Measurements from ENCODE around the gene SMTNL1.

SMTNL1 gene

GRCh38 chr11:57512646-57513451, 24.5 kb upstream of the SMTNL1 start:
- peaks cover 3% of the 10 kb centered on the region; the same call in 1 of the 2 replicates for H3K4me1 ChIP-seq (ENCODE audit: insufficient read depth, low read length)
- no peak overlapping the region for H3K27ac ChIP-seq (ENCODE audit: low read depth, low read length)
- peaks cover 46% of the 10 kb centered on the region for H3K27me3 ChIP-seq (ENCODE audit: insufficient read depth, low read length)
- WGBS = 90% methylated on average over 11 of the region's 12 CpGs
- no peaks in the 10 kb centered on the region for H3K9me3 ChIP-seq (ENCODE audit: insufficient read depth, low read depth, low read length)
- H3K9ac ChIP-seq (ENCODE audit: low read depth, low read length) = no peak overlapping the region
- 0 out of 2 replicates have a peak overlapping the region, but pooled peaks have one; percentile 70 for H3K4me3 ChIP-seq (ENCODE audit: low read length)
- no peaks in the 10 kb centered on the region for H3K36me3 ChIP-seq (ENCODE audit: insufficient read depth, low read length)

DNA sequence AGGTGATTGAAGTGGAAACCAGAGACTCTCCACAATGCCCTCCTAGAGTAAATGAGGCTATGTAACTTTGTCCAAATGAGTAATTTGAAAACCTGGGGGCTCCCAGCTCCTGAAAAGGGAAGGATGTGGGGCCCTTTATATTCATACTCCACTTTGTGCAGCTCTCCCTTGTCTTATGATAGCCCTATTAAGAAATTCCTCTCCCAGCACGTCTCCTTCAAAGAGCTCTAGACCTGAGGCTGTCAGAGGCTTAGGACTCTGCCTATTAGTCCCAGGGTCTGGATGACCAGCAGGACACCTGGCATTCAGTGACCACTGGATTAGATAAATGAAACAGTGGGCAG, 24.0 kb upstream of the SMTNL1 start:
- Histone ChIP-seq H3K4me3 (ENCODE audit: low read length) (peak overlapping the region; percentile 70), H3K9ac (ENCODE audit: low read depth, low read length) (no peak overlapping the region), H3K9me3 (ENCODE audit: insufficient read depth, low read depth, low read length) (no peaks in the 10 kb centered on the region), H3K27me3 (ENCODE audit: insufficient read depth, low read length) (peaks cover 46% of the 10 kb centered on the region), H3K4me1 (ENCODE audit: insufficient read depth, low read length) (peaks cover 3% of the 10 kb centered on the region; the same call in 1 of the 2 replicates), H3K27ac (ENCODE audit: low read depth, low read length) (no peak overlapping the region), H3K36me3 (ENCODE audit: insufficient read depth, low read length) (no peaks in the 10 kb centered on the region)
- 38% methylated on average over 1 of the region's 1 CpG for WGBS

- Histone ChIP-seq H3K9ac (ENCODE audit: low read depth, low read length) (peak overlapping the region; percentile 69), H3K36me3 (ENCODE audit: insufficient read depth, low read length) (no peaks in the 10 kb centered on the region), H3K4me1 (ENCODE audit: insufficient read depth, low read length) (peaks cover 3% of the 10 kb centered on the region; the same call in 1 of the 2 replicates), H3K27ac (ENCODE audit: low read depth, low read length) (no peak overlapping the region), H3K4me3 (ENCODE audit: low read length) (peak overlapping the region; percentile 70), H3K27me3 (ENCODE audit: insufficient read depth, low read length) (peaks cover 46% of the 10 kb centered on the region), H3K9me3 (ENCODE audit: insufficient read depth, low read depth, low read length) (no peaks in the 10 kb centered on the region)
- WGBS = 7% methylated on average over 35 of the region's 35 CpGs
These were observed 23.4 kb upstream of the SMTNL1 start for GRCh38 chr11:57513911-57514537.

DNA sequence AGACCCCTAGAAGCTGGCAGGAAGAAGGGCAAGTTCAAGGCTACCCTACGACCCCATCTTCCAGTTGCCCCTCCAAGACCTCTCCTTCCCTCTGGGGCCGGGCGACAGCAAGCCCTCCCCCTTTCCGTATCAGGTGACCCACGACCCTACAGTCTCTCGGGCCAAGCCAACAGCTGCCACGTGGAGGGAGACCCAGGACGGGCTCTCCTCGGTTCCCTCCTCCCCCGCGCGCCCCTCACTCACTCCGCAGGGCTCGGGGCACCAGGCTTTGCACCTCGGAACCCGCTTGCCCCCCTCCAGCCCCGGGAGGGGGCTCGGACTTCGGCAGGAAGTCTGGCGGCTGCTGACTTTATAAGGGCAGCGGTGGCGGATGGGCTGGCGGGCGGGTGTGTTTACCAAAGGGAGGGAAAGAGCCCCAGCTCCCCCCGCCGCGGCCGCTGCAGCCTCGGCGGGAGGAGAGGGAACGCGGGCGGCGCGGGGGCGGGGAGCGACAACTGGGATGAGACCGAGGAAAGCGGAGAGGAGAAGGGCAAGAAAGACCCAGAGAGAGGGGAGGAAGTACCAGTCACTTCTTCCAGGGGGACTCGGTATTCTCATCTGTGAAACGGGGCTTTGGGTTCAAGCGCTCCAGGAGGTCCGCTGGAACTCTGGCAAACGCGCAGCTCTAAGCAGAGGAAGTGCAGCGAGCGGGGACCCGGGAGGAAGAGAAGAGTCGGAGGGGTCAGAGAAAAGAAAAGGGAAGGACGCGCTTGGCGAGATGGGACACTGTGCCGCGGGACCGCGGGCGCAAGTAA, 22.7 kb upstream of the SMTNL1 start:
- H3K9ac ChIP-seq (ENCODE audit: low read depth, low read length) = peak overlapping the region; percentile 69
- no peaks in the 10 kb centered on the region for H3K36me3 ChIP-seq (ENCODE audit: insufficient read depth, low read length)
- H3K4me1 ChIP-seq (ENCODE audit: insufficient read depth, low read length) = peaks cover 3% of the 10 kb centered on the region; the same call in 1 of the 2 replicates
- peaks cover 46% of the 10 kb centered on the region for H3K27me3 ChIP-seq (ENCODE audit: insufficient read depth, low read length)
- WGBS = under 1% methylated on average over 57 of the region's 57 CpGs
- H3K4me3 ChIP-seq (ENCODE audit: low read length) = peak overlapping the region; percentile 70
- no peaks in the 10 kb centered on the region for H3K9me3 ChIP-seq (ENCODE audit: insufficient read depth, low read depth, low read length)
- no peak overlapping the region for H3K27ac ChIP-seq (ENCODE audit: low read depth, low read length)

DNA sequence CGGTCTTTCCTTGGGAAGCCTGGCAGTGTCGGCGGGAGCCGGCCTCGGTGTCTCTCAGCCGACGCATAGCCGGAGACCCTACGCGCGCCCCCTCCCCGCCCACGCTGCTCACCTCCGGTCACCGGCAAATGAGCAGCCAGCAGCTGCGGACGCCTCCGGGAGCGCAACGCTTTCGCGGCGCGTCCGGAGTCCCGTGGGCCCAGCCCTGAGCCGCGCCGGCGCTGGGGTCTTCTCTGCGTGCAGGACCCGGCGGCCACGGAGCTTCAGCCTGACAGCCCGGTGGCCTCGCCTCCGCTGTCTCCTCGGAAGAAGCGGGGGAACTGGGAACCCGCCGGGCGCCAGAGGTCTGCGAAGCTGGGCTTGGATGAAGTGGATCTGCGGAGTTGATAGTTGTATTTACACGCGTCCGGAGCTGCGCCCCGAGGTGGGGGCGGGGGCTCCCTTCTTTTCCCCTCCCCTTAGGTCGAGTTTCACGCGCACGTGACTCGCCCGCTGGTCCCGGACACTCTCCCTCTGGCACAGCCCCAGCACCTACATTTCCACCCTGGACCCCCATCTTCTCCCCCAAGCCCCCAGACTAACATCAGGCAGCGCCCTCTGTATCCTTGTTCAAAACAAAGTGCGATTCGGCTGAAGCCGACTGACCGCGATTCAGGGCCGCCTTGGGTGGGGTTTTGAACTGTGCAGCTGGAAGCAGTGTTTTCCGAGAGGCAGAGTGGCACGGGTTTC, 21.9 kb upstream of the SMTNL1 start, which contains the start of gene SLC43A1:
Gene SLC43A1, minus strand, starts transcription at position 371 of the 729 bp plus-strand sequence. CDS start 1,591 bp downstream, outside the sequence.
- Histone ChIP-seq H3K4me1 (ENCODE audit: insufficient read depth, low read length) (peaks cover 3% of the 10 kb centered on the region; the same call in 1 of the 2 replicates), H3K27me3 (ENCODE audit: insufficient read depth, low read length) (peaks cover 46% of the 10 kb centered on the region), H3K4me3 (ENCODE audit: low read length) (peak within 1 kb of the TSS; percentile 70), H3K9ac (ENCODE audit: low read depth, low read length) (peak within 1 kb of the TSS; percentile 69), H3K27ac (ENCODE audit: low read depth, low read length) (no peak within 1 kb of the TSS), H3K9me3 (ENCODE audit: insufficient read depth, low read depth, low read length) (no peaks in the 10 kb centered on the region), H3K36me3 (ENCODE audit: insufficient read depth, low read length) (no peaks in the 10 kb centered on the region)
- WGBS = under 1% methylated on average over 66 of the region's 66 CpGs

DNA sequence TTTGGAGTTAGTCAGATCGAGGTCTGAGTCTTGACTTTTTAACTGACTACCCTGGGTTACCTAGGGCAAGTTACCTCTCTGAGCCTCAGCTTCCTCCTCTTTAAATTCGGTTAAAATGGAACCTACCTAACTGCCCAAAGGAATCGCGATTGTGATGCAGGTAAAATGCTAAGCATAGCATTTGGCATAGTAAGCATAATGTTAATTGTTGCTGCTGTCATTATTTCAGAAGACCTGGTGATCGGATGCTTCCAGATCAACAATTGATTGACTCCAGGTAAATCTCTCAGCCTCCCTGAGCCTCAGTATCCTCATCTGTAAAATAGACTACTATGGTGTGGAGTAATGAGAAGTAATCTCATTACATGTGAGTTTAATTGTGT, 21.3 kb upstream of the SMTNL1 start:
- Histone ChIP-seq H3K4me3 (ENCODE audit: low read length) (peak overlapping the region; percentile 70), H3K27me3 (ENCODE audit: insufficient read depth, low read length) (peaks cover 46% of the 10 kb centered on the region), H3K27ac (ENCODE audit: low read depth, low read length) (no peak overlapping the region), H3K9me3 (ENCODE audit: insufficient read depth, low read depth, low read length) (no peaks in the 10 kb centered on the region), H3K4me1 (ENCODE audit: insufficient read depth, low read length) (peaks cover 3% of the 10 kb centered on the region; the same call in 1 of the 2 replicates), H3K9ac (ENCODE audit: low read depth, low read length) (peak overlapping the region; percentile 69; the same call in 1 of the 2 replicates), H3K36me3 (ENCODE audit: insufficient read depth, low read length) (no peaks in the 10 kb centered on the region)
- WGBS = 14% methylated on average over 5 of the region's 5 CpGs

DNA sequence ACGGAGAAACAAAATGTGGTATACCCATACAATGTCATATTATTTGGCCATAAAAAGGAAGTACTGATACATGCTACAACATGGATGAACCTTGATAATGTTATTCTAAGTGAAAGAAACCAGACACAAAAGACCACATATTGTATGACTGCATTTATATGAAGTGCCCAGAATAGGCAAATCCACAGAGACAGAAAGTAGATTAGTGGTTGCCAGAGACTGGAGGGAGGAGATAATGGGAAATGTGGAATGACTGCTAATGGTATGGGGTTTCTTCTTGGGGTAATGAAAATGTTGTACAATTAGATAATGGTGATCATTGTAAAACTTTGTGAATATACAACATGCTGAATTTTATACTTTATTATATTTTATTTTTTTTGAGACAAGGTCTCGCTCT, 16.3 kb upstream of the SMTNL1 start:
- Histone ChIP-seq H3K9ac (ENCODE audit: low read depth, low read length) (no peak overlapping the region), H3K27ac (ENCODE audit: low read depth, low read length) (no peak overlapping the region), H3K4me1 (ENCODE audit: insufficient read depth, low read length) (peaks cover 1% of the 10 kb centered on the region; the same call in 1 of the 2 replicates), H3K9me3 (ENCODE audit: insufficient read depth, low read depth, low read length) (no peaks in the 10 kb centered on the region), H3K27me3 (ENCODE audit: insufficient read depth, low read length) (peaks cover 16% of the 10 kb centered on the region), H3K36me3 (ENCODE audit: insufficient read depth, low read length) (no peaks in the 10 kb centered on the region; the same call in 1 of the 2 replicates), H3K4me3 (ENCODE audit: low read length) (no peak overlapping the region)
- 97% methylated on average over 2 of the region's 2 CpGs for WGBS

- Histone ChIP-seq H3K27ac (ENCODE audit: low read depth, low read length) (no peak overlapping the region), H3K9ac (ENCODE audit: low read depth, low read length) (no peak overlapping the region), H3K4me1 (ENCODE audit: insufficient read depth, low read length) (peaks cover 2% of the 10 kb centered on the region; the same call in 1 of the 2 replicates), H3K27me3 (ENCODE audit: insufficient read depth, low read length) (no peaks in the 10 kb centered on the region), H3K9me3 (ENCODE audit: insufficient read depth, low read depth, low read length) (no peaks in the 10 kb centered on the region), H3K4me3 (ENCODE audit: low read length) (no peak overlapping the region), H3K36me3 (ENCODE audit: insufficient read depth, low read length) (peaks cover 6% of the 10 kb centered on the region)
- WGBS = 91% methylated on average over 4 of the region's 4 CpGs
These were observed 14.0 kb upstream of the SMTNL1 start for GRCh38 chr11:57523419-57523818.

DNA sequence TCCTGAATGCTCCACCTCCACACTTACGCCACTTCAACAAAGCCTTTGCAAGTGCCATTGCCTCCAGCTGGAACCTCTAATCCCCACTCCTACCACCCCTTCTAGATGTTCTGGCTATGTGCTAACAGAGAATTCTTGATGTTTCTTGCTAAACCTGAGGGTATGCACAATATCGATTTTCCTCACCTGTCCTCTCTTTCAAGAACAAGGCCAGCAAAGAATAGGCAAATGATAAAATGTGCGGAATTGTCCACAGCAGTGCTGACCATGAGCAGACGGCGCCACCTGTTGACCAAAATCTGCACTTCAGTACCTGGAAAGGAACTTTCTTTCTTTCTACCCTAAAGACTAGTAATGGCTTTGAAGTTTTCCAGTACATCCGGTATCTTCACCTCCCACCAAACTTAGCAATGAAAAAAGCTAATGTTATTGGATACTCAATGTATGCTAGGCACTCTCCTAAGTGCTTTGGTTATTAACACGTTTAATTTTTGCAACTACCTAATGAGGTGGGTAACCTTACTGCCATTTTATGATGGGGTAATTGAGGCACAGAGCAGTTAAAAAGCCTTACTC, 10.3 kb upstream of the SMTNL1 start:
- no peak overlapping the region for H3K27ac ChIP-seq (ENCODE audit: low read depth, low read length)
- WGBS = 29% methylated on average over 6 of the region's 7 CpGs
- no peaks in the 10 kb centered on the region for H3K9me3 ChIP-seq (ENCODE audit: insufficient read depth, low read depth, low read length)
- no peak overlapping the region for H3K9ac ChIP-seq (ENCODE audit: low read depth, low read length)
- H3K27me3 ChIP-seq (ENCODE audit: insufficient read depth, low read length) = no peaks in the 10 kb centered on the region
- H3K36me3 ChIP-seq (ENCODE audit: insufficient read depth, low read length) = peaks cover 18% of the 10 kb centered on the region
- H3K4me3 ChIP-seq (ENCODE audit: low read length) = no peak overlapping the region
- peaks cover 12% of the 10 kb centered on the region for H3K4me1 ChIP-seq (ENCODE audit: insufficient read depth, low read length)

DNA sequence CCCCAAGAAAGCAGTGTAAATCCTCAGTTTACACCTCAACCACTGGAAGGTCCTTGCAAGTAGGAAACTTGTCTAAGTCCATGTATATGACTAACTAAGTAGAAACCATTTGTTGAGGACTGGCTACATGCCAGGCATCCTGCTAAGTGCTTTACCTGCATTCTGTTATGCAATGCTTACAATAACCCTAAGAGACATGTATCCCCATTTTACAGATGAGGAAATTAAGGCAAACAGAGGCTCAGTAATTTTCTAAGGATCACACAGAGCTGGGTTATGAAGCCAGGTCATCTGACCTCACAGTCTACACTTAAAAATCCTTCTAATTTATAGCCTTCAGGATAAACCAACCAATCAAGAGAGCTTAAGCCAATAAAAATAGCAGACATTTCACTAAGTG, 8.4 kb upstream of the SMTNL1 start:
- Histone ChIP-seq H3K27me3 (ENCODE audit: insufficient read depth, low read length) (no peaks in the 10 kb centered on the region), H3K27ac (ENCODE audit: low read depth, low read length) (no peak overlapping the region), H3K4me1 (ENCODE audit: insufficient read depth, low read length) (peaks cover 12% of the 10 kb centered on the region), H3K9ac (ENCODE audit: low read depth, low read length) (no peak overlapping the region), H3K9me3 (ENCODE audit: insufficient read depth, low read depth, low read length) (no peaks in the 10 kb centered on the region), H3K4me3 (ENCODE audit: low read length) (no peak overlapping the region), H3K36me3 (ENCODE audit: insufficient read depth, low read length) (peaks cover 18% of the 10 kb centered on the region)

Measured in HUES64 (cell line).